ENCODE results near the gene MLLT10.

The MLLT10 gene

GRCh38 chr10:21655236-21655635 is 121.2 kb downstream of the MLLT10 start:
- no peak for DNase-seq

- DNase-seq: no peak
Measured at GRCh38 chr10:21655687-21656086, 121.7 kb downstream of the MLLT10 start.

- DNase-seq: no peak
Measured at GRCh38 chr10:21661087-21661486, 127.1 kb downstream of the MLLT10 start.

- no peak for DNase-seq
Measured at GRCh38 chr10:21661935-21662334, 127.9 kb downstream of the MLLT10 start.

- DNase-seq: no peak
Measured at GRCh38 chr10:21662635-21663034, 128.6 kb downstream of the MLLT10 start.

- DNase-seq: no peak
Measured at GRCh38 chr10:21668831-21669230, 134.8 kb downstream of the MLLT10 start.

GRCh38 chr10:21670391-21670790 is 136.4 kb downstream of the MLLT10 start:
- DNase-seq: no peak

GRCh38 chr10:21673668-21674067 is 139.6 kb downstream of the MLLT10 start:
- no peak for DNase-seq

- DNase-seq: peak; percentile 43
Measured at GRCh38 chr10:21675157-21675796, 141.2 kb downstream of the MLLT10 start.

GRCh38 chr10:21677551-21677950 is 143.5 kb downstream of the MLLT10 start:
- DNase-seq: no peak

- DNase-seq: no peak
Measured at GRCh38 chr10:21681156-21681555, 147.1 kb downstream of the MLLT10 start.

GRCh38 chr10:21687266-21688008 is 153.4 kb downstream of the MLLT10 start:
- no peak for DNase-seq

- DNase-seq: no peak
Measured at GRCh38 chr10:21688009-21688332, 153.9 kb downstream of the MLLT10 start.

- no peak for DNase-seq
Measured at GRCh38 chr10:21688870-21689269, 154.8 kb downstream of the MLLT10 start.

GRCh38 chr10:21689881-21690280 is 155.8 kb downstream of the MLLT10 start:
- DNase-seq: no peak

- no peak for DNase-seq
Measured at GRCh38 chr10:21692916-21693315, 158.9 kb downstream of the MLLT10 start.

GRCh38 chr10:21693418-21693817 is 159.4 kb downstream of the MLLT10 start:
- DNase-seq: no peak

GRCh38 chr10:21694631-21695030 is 160.6 kb downstream of the MLLT10 start:
- DNase-seq: no peak

- DNase-seq: no peak
Measured at GRCh38 chr10:21696302-21696701, 162.3 kb downstream of the MLLT10 start.

GRCh38 chr10:21699575-21699974 is 165.5 kb downstream of the MLLT10 start:
- no peak for DNase-seq

GRCh38 chr10:21700474-21700873 is 166.4 kb downstream of the MLLT10 start:
- DNase-seq: no peak

- peak; percentile 28 for DNase-seq
Measured at GRCh38 chr10:21702633-21703111, 168.6 kb downstream of the MLLT10 start.

GRCh38 chr10:21705142-21705827 is 171.3 kb downstream of the MLLT10 start:
- DNase-seq: no peak

- DNase-seq: no peak
Measured at GRCh38 chr10:21705828-21706176, 171.8 kb downstream of the MLLT10 start.

Measured in CD4-positive, alpha-beta T cell treated with Interleukin-12 subunit alpha and Interleukin-12 subunit beta, for 1 hour (primary cell).